ENCODE measurements around the gene DAPK3.
"Not testable (repeated sequence)": the region's sequence is repeated elsewhere in the genome, so short reads cannot be mapped to it uniquely, and the experiment has no call there.

DAPK3 gene

GRCh38 chr19:3977242-3978143 lies 6.6 kb upstream of the DAPK3 start:
- no peak for DNase-seq

GRCh38 chr19:3976495-3977241 lies 5.8 kb upstream of the DAPK3 start:
- no peak for DNase-seq

GRCh38 chr19:3975637-3976087 lies 4.8 kb upstream of the DAPK3 start:
- no peak for DNase-seq

GRCh38 chr19:3975144-3975543 lies 4.2 kb upstream of the DAPK3 start:
- DNase-seq = no peak

- DNase-seq = no peak
Observed at GRCh38 chr19:3970313-3970807, 539 bp downstream of the DAPK3 start.

- DNase-seq = no peak
Observed at GRCh38 chr19:3969435-3970312, 1.2 kb downstream of the DAPK3 start.

GRCh38 chr19:3968556-3969434 lies 2.1 kb downstream of the DAPK3 start:
- DNase-seq = no peak

- not testable (repeated sequence) for DNase-seq
Observed at GRCh38 chr19:3967983-3968382, 2.9 kb downstream of the DAPK3 start.

GRCh38 chr19:3966051-3967017 lies 4.6 kb downstream of the DAPK3 start:
- no peak for DNase-seq

GRCh38 chr19:3964256-3965194 lies 6.4 kb downstream of the DAPK3 start:
- DNase-seq = no peak

- DNase-seq = no peak
Observed at GRCh38 chr19:3963458-3964255, 7.2 kb downstream of the DAPK3 start.

- no peak for DNase-seq
Observed at GRCh38 chr19:3961007-3961406, 9.9 kb downstream of the DAPK3 start.

GRCh38 chr19:3959766-3960131 lies 11.2 kb downstream of the DAPK3 start:
- no peak for DNase-seq

GRCh38 chr19:3958836-3959765 lies 11.8 kb downstream of the DAPK3 start:
- DNase-seq = no peak

- DNase-seq = no peak
Observed at GRCh38 chr19:3955688-3956087, 15.2 kb downstream of the DAPK3 start.

- not testable (repeated sequence) for DNase-seq
Observed at GRCh38 chr19:3955276-3955675, 15.6 kb downstream of the DAPK3 start.

GRCh38 chr19:3954107-3954506 lies 16.8 kb downstream of the DAPK3 start:
- DNase-seq = no peak

Measured in activated CD8-positive, alpha-beta memory T cell treated with anti-CD3 and anti-CD28 coated beads, Interleukin-2, amount 50 U/mL, for 4 hours (primary cell).